ENCODE measurements around the gene TLE1.
"Not testable (repeated sequence)": the region's sequence is repeated elsewhere in the genome, so short reads cannot be mapped to it uniquely, and the experiment has no call there.

GRCh38 chr9:81595293-81595692 lies 94.1 kb downstream of the TLE1 start:
- TF ChIP-seq CTCF, POLR2A, EP300 (IDR thresholded peaks at IDR 0.05): not testable (repeated sequence)
